Right lobe of liver (tissue), 6 donors: Measurements from ENCODE around the gene MCOLN2. TPM values are rescaled to one million over a fixed set of nuclear protein-coding genes. Genes with fewer than 3 reads are reported as not detected.

Experiments
- ATAC-seq, 4 donors: fragments of 200-7000 bp; cut with Tn5 transposase; one replicate each; pipeline ENCODE4 v1.9.1; 2020; ENCODE audit warnings: mild to moderate bottlenecking in 4 of 4, moderate library complexity in 4 of 4
- DNase-seq, 3 donors: peaks; one replicate each; pipeline ENCODE4 v3.0.0-alpha.2; 2020
- H3K27ac ChIP-seq, 3 donors: fragments of 200-600 bp; one replicate each; pipeline ENCODE4 v1.8.0; 2022
- H3K27me3 ChIP-seq, 2 donors: fragments of 200-600 bp; one replicate each; pipeline ENCODE4 v1.8.0; 2022
- H3K36me3 ChIP-seq, 4 donors: fragments of 200-600 bp; sonication (generic) in 1 of 4; one replicate each; pipeline versions ENCODE4 v1.5.1 to v1.8.0; 2017 to 2022; ENCODE audit warnings: control low read depth in 1 of 4
- H3K4me1 ChIP-seq, 4 donors: fragments of 200-600 bp; sonication (generic) in 1 of 4; one replicate each; pipeline versions ENCODE4 v1.5.1 to v1.8.0; 2017 to 2022; ENCODE audit warnings: control low read depth in 1 of 4
- H3K4me3 ChIP-seq, 3 donors: fragments of 200-600 bp; one replicate each; pipeline ENCODE4 v1.8.0; 2022
- H3K9me3 ChIP-seq, 4 donors: fragments of 200-600 bp; sonication (generic) in 1 of 4; one replicate each; pipeline versions ENCODE4 v1.5.1 to v1.8.0; 2017 to 2022; ENCODE audit warnings: control low read depth in 1 of 4
- CTCF ChIP-seq, 4 donors: fragments of 200-600 bp in 3 of 4; fragments of 450-650 bp in 1 of 4; IDR thresholded peaks; one replicate each; pipeline versions ENCODE4 v1.5.1 to v1.8.0; 2016 to 2022; ENCODE audit warnings: antibody characterized with exemption in 4 of 4, mild to moderate bottlenecking in 2 of 4
- POLR2A ChIP-seq: fragments of 450-650 bp; IDR thresholded peaks from one replicate; pipeline ENCODE4 v1.6.1; 2017; ENCODE audit warnings: antibody characterized with exemption, mild to moderate bottlenecking
- WGBS: methylation state at CpG from one replicate; pipeline ENCODE4 v1.1.6; 2018; ENCODE audit warnings: low coverage, low lambda C conversion rate; ENCODE audit not compliant: insufficient coverage; ENCODE audit errors: missing lambda C conversion rate; 5-methylcytosine and 5-hydroxymethylcytosine counted together
- intact Hi-C, 2 donors: fragments of 100-400 bp; cut with DNase I; formaldehyde crosslinking; loops; one replicate each; pipeline versions ENCODE4 v1.11.2 to v1.14.1; 2022
- total RNA-seq, 6 experiments: library from RNA; depleted of rRNA in 2 of 6; stranded (reverse); fragments of >200 nt in 2 of 6; fragmentation: NEBNext Ultra II Directional in 3 of 6; extraction: Animal tissue kit (Norgen Biotek cat#: 25700) in 3 of 6; gene quantifications; one replicate each; pipeline versions ENCODE4 v1.1.0 to v1.2.4, GENCODE V29; 2016 to 2023
- donor health status: DM: no; HTN: yes; CAD: no.
- donor health status: DM: no; HTN: no; CAD: no.
- donor health status: DM: no; HTN: no; CAD: no.
- donor health status: DM: no; HTN: yes; CAD: no.
- donor health status: DM: no; HTN: yes; CAD: no.

Gene MCOLN2
- total RNA-seq, 6 experiments from 2014 or later: 0.09 to 0.19 TPM; not detected in 4

- intact Hi-C loops: no loop called here
- H3K4me3 ChIP-seq: no peak overlapping the region
- H3K27ac ChIP-seq: no peak overlapping the region
- ATAC-seq (no peak), DNase-seq (no peak)
- no peaks in the 10 kb centered on the region for H3K9me3 ChIP-seq
- no peaks in the 10 kb centered on the region for H3K36me3 ChIP-seq
- H3K27me3 ChIP-seq: peaks cover 0 to 24% of the 10 kb centered on the region in 2 donors
- H3K4me1 ChIP-seq: peaks cover 0 to 15% (median 7%) of the 10 kb centered on the region in 4 donors
- no peak for TF ChIP-seq CTCF (IDR thresholded peaks at IDR 0.05)
- TF ChIP-seq POLR2A: no peak
Observed at GRCh38 chr1:85001742-85002141, 4.8 kb upstream of the MCOLN2 start.

DNA sequence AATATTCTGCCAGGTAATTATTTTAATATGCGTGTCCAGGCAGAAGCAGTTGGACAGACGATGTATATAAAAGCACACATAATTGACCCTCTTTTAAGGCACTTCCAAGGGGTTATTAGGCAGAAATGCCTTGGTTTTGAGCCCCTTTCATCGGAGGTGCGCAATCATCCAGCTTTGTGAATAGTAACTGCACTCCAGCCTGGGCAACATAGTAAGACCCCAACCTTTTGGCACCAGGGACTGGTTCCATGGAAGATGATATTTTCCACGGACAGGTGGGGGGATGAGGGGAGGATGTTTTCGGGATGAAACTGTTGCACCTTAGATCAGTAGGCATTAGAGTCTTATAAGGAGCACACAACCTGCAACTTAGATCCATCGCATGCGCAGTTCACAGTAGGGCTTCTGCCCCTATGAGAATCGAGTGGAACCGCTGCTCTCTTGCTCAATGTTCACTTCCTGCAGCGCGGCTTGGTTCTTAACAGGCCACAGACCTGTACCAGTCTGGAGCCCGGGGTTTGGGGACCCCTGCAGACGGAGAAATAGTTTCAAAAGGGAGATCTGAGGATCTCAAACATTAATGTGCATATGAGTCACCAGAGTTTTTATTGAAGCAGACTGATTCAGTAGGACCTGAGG is 1.8 kb upstream of the MCOLN2 start:
- peak in 1 of 4 donors; percentile 44 for ATAC-seq
- peaks cover 0 to 24% of the 10 kb centered on the region in 2 donors for H3K27me3 ChIP-seq

DNA sequence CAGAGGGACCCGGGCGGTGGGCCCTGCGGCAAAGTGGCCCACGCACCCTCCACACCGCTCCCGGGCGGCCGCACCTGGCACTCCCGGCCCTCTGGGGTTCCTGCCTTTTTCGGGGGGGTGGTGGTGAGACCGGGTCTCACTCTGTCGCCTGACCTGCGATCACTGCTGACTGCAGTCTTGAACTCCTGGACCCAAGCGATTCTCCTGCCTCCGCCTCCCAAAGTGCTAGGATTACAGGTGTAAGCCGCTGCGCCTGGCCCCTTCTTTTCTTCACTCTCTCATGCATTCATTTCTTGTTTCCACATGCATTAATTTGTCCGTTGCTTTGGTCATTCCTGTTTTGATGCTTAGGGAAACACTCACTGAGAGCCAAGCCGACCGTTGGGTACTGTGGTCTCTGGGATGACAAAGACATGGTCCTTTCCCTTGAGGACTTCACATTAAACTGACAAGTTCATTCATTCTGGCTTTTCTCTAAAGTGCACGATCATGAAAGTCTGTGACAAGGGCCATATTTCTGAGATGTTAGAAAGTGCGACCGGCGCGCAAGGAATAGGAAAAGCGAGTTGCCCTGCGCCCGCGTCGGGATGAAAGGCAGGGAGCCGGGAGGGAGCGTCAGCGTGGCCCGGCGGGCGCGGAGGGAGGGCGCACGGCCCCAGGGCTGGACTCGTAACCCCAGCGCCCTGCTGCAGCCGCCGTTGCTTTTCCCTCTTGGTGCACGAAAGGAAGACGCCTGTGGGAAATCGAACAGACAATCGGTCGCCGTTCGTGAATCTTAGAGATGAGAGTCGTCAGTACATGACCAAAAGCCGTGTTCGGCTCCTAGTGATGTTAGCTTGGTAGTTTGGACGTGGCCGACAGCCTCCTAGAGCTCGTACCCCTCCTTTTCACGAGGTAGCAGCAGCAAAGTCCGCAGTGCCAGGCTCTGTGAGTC is 1.0 kb upstream of the MCOLN2 start:
- Histone ChIP-seq H3K27ac (no peak overlapping the region), H3K27me3 (peaks cover 0 to 24% of the 10 kb centered on the region in 2 donors), H3K4me3 (peak overlapping the region; percentile 42 to 57 (median 45)), H3K9me3 (no peaks in the 10 kb centered on the region), H3K4me1 (peaks cover 0 to 20% (median 9%) of the 10 kb centered on the region in 4 donors), H3K36me3 (no peaks in the 10 kb centered on the region)
- no peak for TF ChIP-seq CTCF (IDR thresholded peaks at IDR 0.05)
- TF ChIP-seq POLR2A: no peak
- WGBS: 3% methylated on average over 45 of the region's 58 CpGs
- intact Hi-C loops: no loop called here
- ATAC-seq (peak in 3 of 4 donors; percentile 15 to 50 (median 25)), DNase-seq (no peak)

More for the DNA sequence above, 1.8 kb upstream of the MCOLN2 start:
- no peak overlapping the region for H3K27ac ChIP-seq
- DNase-seq: no peak
- H3K4me1 ChIP-seq: peaks cover 0 to 20% (median 9%) of the 10 kb centered on the region in 4 donors
- intact Hi-C loops: no loop called here
- H3K9me3 ChIP-seq: no peaks in the 10 kb centered on the region
- H3K4me3 ChIP-seq: no peak overlapping the region
- 19% methylated on average over 7 of the region's 14 CpGs for WGBS
- no peak for TF ChIP-seq POLR2A
- TF ChIP-seq CTCF (IDR thresholded peaks at IDR 0.05): no peak
- H3K36me3 ChIP-seq: no peaks in the 10 kb centered on the region

GRCh38 chr1:84995484-84996334 is 1.2 kb downstream of the MCOLN2 start:
- H3K27ac ChIP-seq: no peak overlapping the region
- H3K27me3 ChIP-seq: peaks cover 0 to 24% of the 10 kb centered on the region in 2 donors
- WGBS: 53% methylated on average over 8 of the region's 10 CpGs
- TF ChIP-seq POLR2A: no peak
- TF ChIP-seq CTCF (IDR thresholded peaks at IDR 0.05): no peak
- peaks cover 0 to 20% (median 9%) of the 10 kb centered on the region in 4 donors for H3K4me1 ChIP-seq
- ATAC-seq (peak in 2 of 4 donors; percentile 13 to 20), DNase-seq (no peak)
- H3K4me3 ChIP-seq: no peak overlapping the region
- H3K9me3 ChIP-seq: no peaks in the 10 kb centered on the region
- intact Hi-C loops: no loop called here
- no peaks in the 10 kb centered on the region for H3K36me3 ChIP-seq
